GM23338 (cell line): ENCODE data around the gene PIGR. TPM values are rescaled to one million over a fixed set of nuclear protein-coding genes. Genes with fewer than 3 reads are reported as not detected.

ENCODE experiments used
- ATAC-seq: fragments of 200-7000 bp; cut with Tn5 transposase; 3 replicates; pipeline ENCODE4 v1.9.1; 2020
- DNase-seq: peaks from one replicate; pipeline ENCODE4 v3.0.0-alpha.2; 2015; ENCODE audit warnings: low spot score
- H2AFZ ChIP-seq: fragments of 200-600 bp; sonication (generic); 2 replicates; pipeline ENCODE4 v1.8.0; 2016; ENCODE audit warnings: antibody characterized with exemption, mild to moderate bottlenecking, moderate library complexity
- H3F3A ChIP-seq: fragments of 200-600 bp; sonication (generic); replicated peaks from 2 replicates; pipeline ENCODE4 v1.8.0; 2017; ENCODE audit warnings: antibody characterized with exemption, mixed run types, low read depth
- H3K27ac ChIP-seq: fragments of 200-600 bp; sonication (generic); 2 replicates; pipeline ENCODE4 v1.6.1; 2016; ENCODE audit warnings: low read depth
- H3K27me3 ChIP-seq: fragments of 200-600 bp; sonication (generic); 2 replicates; pipeline ENCODE4 v1.8.0; 2016; ENCODE audit warnings: mild to moderate bottlenecking, mixed run types, moderate library complexity; ENCODE audit not compliant: insufficient read depth
- H3K36me3 ChIP-seq: fragments of 200-600 bp; sonication (generic); 2 replicates; pipeline ENCODE4 v1.8.0; 2016; ENCODE audit warnings: mild to moderate bottlenecking; ENCODE audit not compliant: insufficient read depth
- H3K4me1 ChIP-seq: fragments of 200-600 bp; sonication (generic); 2 replicates; pipeline ENCODE4 v1.8.0; 2016; ENCODE audit warnings: mild to moderate bottlenecking, moderate library complexity; ENCODE audit not compliant: insufficient read depth
- H3K4me2 ChIP-seq: fragments of 200-600 bp; sonication (generic); 2 replicates; pipeline ENCODE4 v1.7.1; 2017; ENCODE audit warnings: mixed run types
- H3K4me3 ChIP-seq: fragments of 200-600 bp; sonication (generic); 2 replicates; pipeline ENCODE4 v1.6.1; 2016; ENCODE audit warnings: mixed run types
- H3K79me2 ChIP-seq: fragments of 200-600 bp; sonication (generic); replicated peaks from 2 replicates; pipeline ENCODE4 v1.8.0; 2017; ENCODE audit warnings: mild to moderate bottlenecking; ENCODE audit not compliant: insufficient read depth
- H3K9me2 ChIP-seq: fragments of 200-600 bp; sonication (generic); 2 replicates; pipeline ENCODE4 v1.8.0; 2017; ENCODE audit not compliant: insufficient read depth
- H4K20me1 ChIP-seq: fragments of 200-600 bp; sonication (generic); replicated peaks from 2 replicates; pipeline ENCODE4 v1.8.0; 2017; ENCODE audit warnings: mild to moderate bottlenecking; ENCODE audit not compliant: insufficient read depth
- H3K27ac Mint-ChIP-seq: 2 replicates; pipeline ENCODE4 v1.8.0; 2020; ENCODE audit warnings: inconsistent platforms, mild to moderate bottlenecking, moderate library complexity, mixed read lengths
- H3K27me3 Mint-ChIP-seq: 3 replicates; pipeline ENCODE4 v1.8.0; 2022; ENCODE audit warnings: low read depth, mild to moderate bottlenecking, moderate library complexity, mixed read lengths, inconsistent platforms; ENCODE audit not compliant: insufficient read depth, poor library complexity
- H3K36me3 Mint-ChIP-seq: 3 replicates; pipeline ENCODE4 v1.8.0; 2021; ENCODE audit warnings: low read depth, mild to moderate bottlenecking, inconsistent platforms, moderate library complexity, mixed read lengths
- H3K4me1 Mint-ChIP-seq: 3 replicates; pipeline ENCODE4 v1.8.0; 2020; ENCODE audit warnings: mild to moderate bottlenecking, inconsistent platforms, mixed read lengths
- H3K4me3 Mint-ChIP-seq: 3 replicates; pipeline ENCODE4 v1.8.0; 2021; ENCODE audit warnings: moderate library complexity, mild to moderate bottlenecking, inconsistent platforms, mixed read lengths
- H3K9me3 Mint-ChIP-seq: 3 replicates; pipeline ENCODE4 v1.8.0; 2020; ENCODE audit warnings: moderate library complexity, mild to moderate bottlenecking, inconsistent platforms, mixed read lengths
- CREB1 ChIP-seq: fragments of 250-450 bp; sonication (Bioruptor Pico); IDR thresholded peaks from 2 replicates; pipeline ENCODE4 v1.5.0; 2020; ENCODE audit warnings: low read depth, mild to moderate bottlenecking, moderate library complexity
- ETS1 ChIP-seq: IDR thresholded peaks from 2 replicates; pipeline ENCODE4 v1.6.1; 2016; ENCODE audit warnings: antibody characterized with exemption
- EZH2 ChIP-seq: fragments of 200-600 bp; sonication (generic); IDR thresholded peaks from one replicate; pipeline ENCODE4 v1.8.0; 2017; ENCODE audit warnings: antibody characterized with exemption, mild to moderate bottlenecking, low read depth; ENCODE audit not compliant: unreplicated experiment
- EZH2phosphoT487 ChIP-seq: fragments of 200-600 bp; sonication (generic); IDR thresholded peaks from one replicate; pipeline ENCODE4 v1.8.1; 2018; ENCODE audit warnings: antibody characterized with exemption; ENCODE audit not compliant: unreplicated experiment
- JUNB ChIP-seq: IDR thresholded peaks from one replicate; pipeline ENCODE4 v1.6.1; 2016; ENCODE audit warnings: antibody characterized with exemption; ENCODE audit not compliant: unreplicated experiment
- NANOG ChIP-seq: IDR thresholded peaks from 2 replicates; pipeline ENCODE4 v1.6.1; 2016; ENCODE audit warnings: antibody characterized with exemption, borderline replicate concordance
- POLR2AphosphoS5 ChIP-seq: IDR thresholded peaks from 2 replicates; pipeline ENCODE4 v1.6.1; 2016; ENCODE audit warnings: antibody characterized with exemption, low read depth
- REST ChIP-seq: IDR thresholded peaks from one replicate; pipeline ENCODE4 v1.6.1; 2018; ENCODE audit warnings: antibody characterized with exemption; ENCODE audit not compliant: unreplicated experiment
- STAT1 ChIP-seq: IDR thresholded peaks from one replicate; pipeline ENCODE4 v1.6.1; 2016; ENCODE audit warnings: antibody characterized with exemption; ENCODE audit not compliant: unreplicated experiment
- ZNF114 ChIP-seq: fragments of 250-450 bp; sonication (Bioruptor Pico); IDR thresholded peaks from 2 replicates; pipeline ENCODE4 v1.5.0; 2020; ENCODE audit warnings: mild to moderate bottlenecking, moderate library complexity
- ZNF331 ChIP-seq: fragments of 250-450 bp; sonication (Bioruptor Pico); IDR thresholded peaks from 2 replicates; pipeline ENCODE4 v1.5.0; 2020; ENCODE audit warnings: low read depth, mild to moderate bottlenecking, moderate library complexity
- polyA plus RNA-seq: library from polyadenylated mRNA; unstranded; fragments of >200 nt; fragmentation: Nextera tagmentation; extraction: Ambion mirVana; gene quantifications from 2 replicates; pipeline ENCODE4 v1.2.1, GENCODE V29; 2016
- total RNA-seq: library from RNA; depleted of rRNA; stranded (reverse); fragments of >200 nt; shearing (Covaris generic); gene quantifications from 2 replicates; pipeline ENCODE4 v1.2.3, GENCODE V29; 2014
- TF ChIP-seq, protein P1 (sequence below), 2 experiments: fragments of 200-600 bp in 1 of 2; sonication (generic) in 1 of 2; conservative IDR thresholded peaks; 2 replicates each; pipeline versions ENCODE4 v1.5.1 to v1.6.1; 2016 to 2017; ENCODE audit warnings: antibody characterized with exemption in 2 of 2, low read depth in 2 of 2, mild to moderate bottlenecking in 2 of 2, moderate library complexity in 1 of 2
- TF ChIP-seq, protein P2 (sequence below): fragments of 250-450 bp; sonication (Bioruptor Pico); IDR thresholded peaks from 2 replicates; pipeline ENCODE4 v1.5.0; 2020; ENCODE audit warnings: mild to moderate bottlenecking, moderate library complexity

Gene PIGR
- total and polyA plus RNA-seq, 2 experiments from 2014 or later, result not detected

DNA sequence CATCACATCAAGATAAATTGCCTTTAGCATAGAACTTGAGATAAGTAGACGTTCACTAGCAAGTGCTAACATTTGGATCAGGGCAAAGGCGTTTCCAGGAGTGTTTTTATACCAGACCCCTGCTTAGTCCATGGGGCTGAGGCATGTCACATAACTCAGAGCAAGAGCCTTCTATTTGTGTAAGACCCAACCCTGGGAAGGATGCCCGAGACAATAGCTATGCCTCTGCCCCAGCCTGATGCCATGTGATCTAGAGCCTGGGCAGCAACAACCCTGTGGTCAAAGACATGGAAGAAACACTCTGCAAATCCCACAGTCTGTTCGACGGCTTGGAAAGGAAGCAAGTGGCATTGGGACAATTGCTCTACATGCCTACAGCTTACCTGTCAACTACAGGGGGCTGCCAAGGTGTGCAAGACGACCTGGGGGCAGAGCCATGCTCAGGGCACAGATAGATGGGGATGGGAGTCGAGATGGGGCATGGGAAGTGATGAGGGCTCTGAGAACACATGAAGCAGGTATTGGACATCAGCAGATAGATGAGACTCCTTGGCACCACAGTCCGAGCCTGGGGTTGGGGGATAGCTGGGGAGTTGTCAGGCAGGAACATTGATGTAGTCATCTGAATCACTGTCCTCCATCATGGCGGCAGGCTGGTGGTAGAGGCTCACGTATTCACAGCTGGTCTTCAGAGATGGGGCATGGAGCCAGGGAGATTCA is 41.7 kb downstream of the PIGR start:
- Histone ChIP-seq H3K9me2 (0 out of 2 replicates have a peak, but pooled peaks cover 4% of the 10 kb centered on the region), H3F3A (no peaks in the 10 kb centered on the region), H3K36me3 (no peaks in the 10 kb centered on the region), H3K4me2 (no peak overlapping the region), H3K27me3 (peaks cover 19% of the 10 kb centered on the region), H3K4me1 (peaks cover 4% of the 10 kb centered on the region; the same call in 1 of the 2 replicates), H3K79me2 (no peaks in the 10 kb centered on the region), H3K27ac (no peak overlapping the region), H3K4me3 (no peak overlapping the region), H2AFZ (no peak overlapping the region), H4K20me1 (no peaks in the 10 kb centered on the region)
- DNase-seq, result no peak
- Mint-ChIP-seq H3K36me3 (no peaks in the 10 kb centered on the region), H3K4me3 (no peak overlapping the region), H3K27ac (no peak overlapping the region), H3K27me3 (peaks cover 23% of the 10 kb centered on the region), H3K4me1 (peaks cover 19% of the 10 kb centered on the region), H3K9me3 (no peaks in the 10 kb centered on the region)
- no peak for ATAC-seq
- TF ChIP-seq EZH2, result no peak
- TF ChIP-seq, protein P1, sequence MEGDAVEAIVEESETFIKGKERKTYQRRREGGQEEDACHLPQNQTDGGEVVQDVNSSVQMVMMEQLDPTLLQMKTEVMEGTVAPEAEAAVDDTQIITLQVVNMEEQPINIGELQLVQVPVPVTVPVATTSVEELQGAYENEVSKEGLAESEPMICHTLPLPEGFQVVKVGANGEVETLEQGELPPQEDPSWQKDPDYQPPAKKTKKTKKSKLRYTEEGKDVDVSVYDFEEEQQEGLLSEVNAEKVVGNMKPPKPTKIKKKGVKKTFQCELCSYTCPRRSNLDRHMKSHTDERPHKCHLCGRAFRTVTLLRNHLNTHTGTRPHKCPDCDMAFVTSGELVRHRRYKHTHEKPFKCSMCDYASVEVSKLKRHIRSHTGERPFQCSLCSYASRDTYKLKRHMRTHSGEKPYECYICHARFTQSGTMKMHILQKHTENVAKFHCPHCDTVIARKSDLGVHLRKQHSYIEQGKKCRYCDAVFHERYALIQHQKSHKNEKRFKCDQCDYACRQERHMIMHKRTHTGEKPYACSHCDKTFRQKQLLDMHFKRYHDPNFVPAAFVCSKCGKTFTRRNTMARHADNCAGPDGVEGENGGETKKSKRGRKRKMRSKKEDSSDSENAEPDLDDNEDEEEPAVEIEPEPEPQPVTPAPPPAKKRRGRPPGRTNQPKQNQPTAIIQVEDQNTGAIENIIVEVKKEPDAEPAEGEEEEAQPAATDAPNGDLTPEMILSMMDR (conservative IDR thresholded peaks at IDR 0.05; ENCODE audit: low read depth in 2 of 2), result no peak
- no peak for TF ChIP-seq JUNB
- TF ChIP-seq, protein P2, sequence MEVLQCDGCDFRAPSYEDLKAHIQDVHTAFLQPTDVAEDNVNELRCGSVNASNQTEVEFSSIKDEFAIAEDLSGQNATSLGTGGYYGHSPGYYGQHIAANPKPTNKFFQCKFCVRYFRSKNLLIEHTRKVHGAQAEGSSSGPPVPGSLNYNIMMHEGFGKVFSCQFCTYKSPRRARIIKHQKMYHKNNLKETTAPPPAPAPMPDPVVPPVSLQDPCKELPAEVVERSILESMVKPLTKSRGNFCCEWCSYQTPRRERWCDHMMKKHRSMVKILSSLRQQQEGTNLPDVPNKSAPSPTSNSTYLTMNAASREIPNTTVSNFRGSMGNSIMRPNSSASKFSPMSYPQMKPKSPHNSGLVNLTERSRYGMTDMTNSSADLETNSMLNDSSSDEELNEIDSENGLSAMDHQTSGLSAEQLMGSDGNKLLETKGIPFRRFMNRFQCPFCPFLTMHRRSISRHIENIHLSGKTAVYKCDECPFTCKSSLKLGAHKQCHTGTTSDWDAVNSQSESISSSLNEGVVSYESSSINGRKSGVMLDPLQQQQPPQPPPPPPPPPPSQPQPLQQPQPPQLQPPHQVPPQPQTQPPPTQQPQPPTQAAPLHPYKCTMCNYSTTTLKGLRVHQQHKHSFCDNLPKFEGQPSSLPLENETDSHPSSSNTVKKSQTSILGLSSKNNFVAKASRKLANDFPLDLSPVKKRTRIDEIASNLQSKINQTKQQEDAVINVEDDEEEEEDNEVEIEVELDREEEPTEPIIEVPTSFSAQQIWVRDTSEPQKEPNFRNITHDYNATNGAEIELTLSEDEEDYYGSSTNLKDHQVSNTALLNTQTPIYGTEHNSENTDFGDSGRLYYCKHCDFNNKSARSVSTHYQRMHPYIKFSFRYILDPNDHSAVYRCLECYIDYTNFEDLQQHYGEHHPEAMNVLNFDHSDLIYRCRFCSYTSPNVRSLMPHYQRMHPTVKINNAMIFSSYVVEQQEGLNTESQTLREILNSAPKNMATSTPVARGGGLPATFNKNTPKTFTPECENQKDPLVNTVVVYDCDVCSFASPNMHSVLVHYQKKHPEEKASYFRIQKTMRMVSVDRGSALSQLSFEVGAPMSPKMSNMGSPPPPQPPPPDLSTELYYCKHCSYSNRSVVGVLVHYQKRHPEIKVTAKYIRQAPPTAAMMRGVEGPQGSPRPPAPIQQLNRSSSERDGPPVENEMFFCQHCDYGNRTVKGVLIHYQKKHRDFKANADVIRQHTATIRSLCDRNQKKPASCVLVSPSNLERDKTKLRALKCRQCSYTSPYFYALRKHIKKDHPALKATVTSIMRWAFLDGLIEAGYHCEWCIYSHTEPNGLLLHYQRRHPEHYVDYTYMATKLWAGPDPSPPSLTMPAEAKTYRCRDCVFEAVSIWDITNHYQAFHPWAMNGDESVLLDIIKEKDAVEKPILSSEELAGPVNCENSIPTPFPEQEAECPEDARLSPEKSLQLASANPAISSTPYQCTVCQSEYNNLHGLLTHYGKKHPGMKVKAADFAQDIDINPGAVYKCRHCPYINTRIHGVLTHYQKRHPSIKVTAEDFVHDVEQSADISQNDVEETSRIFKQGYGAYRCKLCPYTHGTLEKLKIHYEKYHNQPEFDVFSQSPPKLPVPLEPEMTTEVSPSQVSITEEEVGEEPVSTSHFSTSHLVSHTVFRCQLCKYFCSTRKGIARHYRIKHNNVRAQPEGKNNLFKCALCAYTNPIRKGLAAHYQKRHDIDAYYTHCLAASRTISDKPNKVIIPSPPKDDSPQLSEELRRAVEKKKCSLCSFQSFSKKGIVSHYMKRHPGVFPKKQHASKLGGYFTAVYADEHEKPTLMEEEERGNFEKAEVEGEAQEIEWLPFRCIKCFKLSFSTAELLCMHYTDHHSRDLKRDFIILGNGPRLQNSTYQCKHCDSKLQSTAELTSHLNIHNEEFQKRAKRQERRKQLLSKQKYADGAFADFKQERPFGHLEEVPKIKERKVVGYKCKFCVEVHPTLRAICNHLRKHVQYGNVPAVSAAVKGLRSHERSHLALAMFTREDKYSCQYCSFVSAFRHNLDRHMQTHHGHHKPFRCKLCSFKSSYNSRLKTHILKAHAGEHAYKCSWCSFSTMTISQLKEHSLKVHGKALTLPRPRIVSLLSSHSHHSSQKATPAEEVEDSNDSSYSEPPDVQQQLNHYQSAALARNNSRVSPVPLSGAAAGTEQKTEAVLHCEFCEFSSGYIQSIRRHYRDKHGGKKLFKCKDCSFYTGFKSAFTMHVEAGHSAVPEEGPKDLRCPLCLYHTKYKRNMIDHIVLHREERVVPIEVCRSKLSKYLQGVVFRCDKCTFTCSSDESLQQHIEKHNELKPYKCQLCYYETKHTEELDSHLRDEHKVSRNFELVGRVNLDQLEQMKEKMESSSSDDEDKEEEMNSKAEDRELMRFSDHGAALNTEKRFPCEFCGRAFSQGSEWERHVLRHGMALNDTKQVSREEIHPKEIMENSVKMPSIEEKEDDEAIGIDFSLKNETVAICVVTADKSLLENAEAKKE (CRISPR knock-in tag), result no peak
- TF ChIP-seq CREB1 (CRISPR knock-in tag), result no peak
- no peak for TF ChIP-seq STAT1
- no peak for TF ChIP-seq ETS1
- TF ChIP-seq ZNF331 (CRISPR knock-in tag), result no peak
- no peak for TF ChIP-seq NANOG
- no peak for TF ChIP-seq EZH2phosphoT487
- TF ChIP-seq ZNF114 (CRISPR knock-in tag), result no peak
- no peak for TF ChIP-seq REST
- TF ChIP-seq POLR2AphosphoS5, result no peak
